GM21423 (cell line): Measurements from ENCODE around the gene ADD1.

Source experiments
- ATAC-seq: cut with Tn5 transposase; IDR thresholded peaks from one replicate; pipeline ENCODE4 v1.9.1; 2021; ENCODE audit warnings: mild to moderate bottlenecking, moderate library complexity; ENCODE audit not compliant: unreplicated experiment

ADD1 gene

GRCh38 chr4:2879026-2879425, 35.4 kb downstream of the ADD1 start:
- no peak for ATAC-seq

- ATAC-seq, result no peak
Observed at GRCh38 chr4:2881431-2881830, 37.8 kb downstream of the ADD1 start.

DNA sequence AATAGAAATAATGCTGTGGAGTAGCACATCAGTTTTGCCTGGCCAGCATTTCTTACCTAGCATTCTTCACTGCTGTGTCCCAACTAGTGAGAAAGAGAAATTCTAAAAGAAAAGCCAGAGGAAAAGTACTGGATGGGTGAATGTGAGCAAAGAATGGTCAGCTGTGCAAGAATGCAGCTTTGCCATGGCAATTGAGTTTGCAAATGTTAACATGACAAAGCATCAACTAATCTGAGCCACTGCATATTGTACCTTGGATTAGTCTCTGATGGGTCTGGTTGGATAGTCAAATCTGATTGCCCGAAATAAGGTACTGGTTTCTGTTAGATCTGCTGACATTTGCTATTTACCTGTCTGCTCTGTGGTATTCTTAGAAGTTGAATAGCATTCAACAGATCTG, 38.7 kb downstream of the ADD1 start:
- no peak for ATAC-seq

GRCh38 chr4:2886161-2886560, 42.5 kb downstream of the ADD1 start:
- no peak for ATAC-seq

GRCh38 chr4:2886622-2887021, 43.0 kb downstream of the ADD1 start:
- no peak for ATAC-seq

DNA sequence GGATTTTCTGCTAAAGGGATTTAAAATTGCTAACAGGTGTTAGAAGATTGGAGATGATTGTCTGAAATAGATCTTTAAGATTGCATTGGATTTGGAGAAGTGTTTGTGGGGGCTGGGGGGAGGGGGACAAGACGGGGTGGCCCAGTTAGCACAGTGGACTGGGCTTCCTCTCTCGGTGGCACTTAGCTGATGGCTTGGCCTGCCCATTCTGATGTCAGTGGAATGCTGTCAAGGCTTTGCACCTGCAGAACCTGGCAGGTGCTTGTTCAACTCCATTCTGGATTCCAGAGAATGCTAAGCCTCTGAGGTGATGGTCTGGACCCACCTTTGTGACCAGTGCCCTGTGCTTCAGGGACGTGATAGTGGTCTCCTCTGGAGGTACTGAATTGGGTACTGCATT, 43.7 kb downstream of the ADD1 start:
- ATAC-seq, result no peak

DNA sequence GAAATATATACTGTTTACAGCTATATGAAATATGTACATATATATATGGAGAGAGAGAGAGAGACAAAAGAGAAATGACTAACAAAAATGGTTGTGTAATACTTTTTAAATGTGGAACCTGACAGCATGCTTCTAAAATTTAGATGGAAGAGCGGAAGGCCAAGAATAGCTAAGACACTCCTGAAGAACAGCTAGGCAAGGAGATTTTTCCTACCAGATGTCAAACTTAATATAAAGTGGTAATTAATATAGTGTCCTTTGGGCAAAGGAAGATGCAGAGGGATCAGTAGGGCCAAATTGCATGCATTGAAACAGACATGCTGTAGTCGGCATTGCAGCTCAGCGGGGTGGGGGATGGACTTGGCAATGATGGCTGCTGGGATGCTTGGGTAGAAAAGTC, 45.2 kb downstream of the ADD1 start:
- ATAC-seq, result no peak

GRCh38 chr4:2891294-2891693, 47.6 kb downstream of the ADD1 start:
- no peak for ATAC-seq

GRCh38 chr4:2893772-2894171, 50.1 kb downstream of the ADD1 start:
- no peak for ATAC-seq

DNA sequence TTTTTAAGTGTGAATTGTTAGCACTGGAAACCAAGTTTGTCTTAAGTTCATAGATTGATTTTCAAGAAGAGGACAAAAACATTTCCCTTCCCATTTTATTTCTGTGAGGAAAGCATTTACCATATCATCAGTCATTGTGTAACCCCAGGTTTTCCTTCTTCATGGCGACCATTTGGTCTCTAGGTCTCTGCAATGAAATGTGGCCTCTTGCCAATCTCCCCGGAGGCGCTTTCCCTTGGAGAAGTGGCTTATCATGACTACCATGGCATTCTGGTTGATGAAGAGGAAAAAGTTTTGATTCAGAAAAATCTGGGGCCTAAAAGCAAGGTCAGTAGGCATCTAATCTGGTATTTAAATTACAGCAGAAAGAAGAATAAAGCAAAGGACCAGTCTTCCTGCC, 54.4 kb downstream of the ADD1 start:
- ATAC-seq, result no peak

DNA sequence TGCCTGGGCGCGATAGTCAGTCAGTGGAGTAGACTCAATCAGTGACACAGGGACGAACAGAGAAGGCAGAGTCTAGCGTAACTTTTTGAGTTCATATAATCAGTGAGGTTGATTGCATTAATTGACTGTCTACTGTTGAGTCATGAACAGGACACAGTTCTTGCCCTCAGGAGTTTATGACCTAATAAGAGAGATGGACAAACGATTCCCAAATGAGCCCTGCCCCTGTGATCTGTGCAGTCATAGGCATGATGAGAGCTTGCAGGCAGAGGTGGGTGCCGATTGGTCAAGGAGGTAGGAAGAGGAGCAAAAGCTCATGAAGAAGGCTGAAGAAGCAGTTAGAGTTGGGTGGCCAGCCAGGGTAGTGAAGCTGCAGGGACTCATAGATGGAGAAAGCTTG, 57.1 kb downstream of the ADD1 start:
- ATAC-seq, result no peak

DNA sequence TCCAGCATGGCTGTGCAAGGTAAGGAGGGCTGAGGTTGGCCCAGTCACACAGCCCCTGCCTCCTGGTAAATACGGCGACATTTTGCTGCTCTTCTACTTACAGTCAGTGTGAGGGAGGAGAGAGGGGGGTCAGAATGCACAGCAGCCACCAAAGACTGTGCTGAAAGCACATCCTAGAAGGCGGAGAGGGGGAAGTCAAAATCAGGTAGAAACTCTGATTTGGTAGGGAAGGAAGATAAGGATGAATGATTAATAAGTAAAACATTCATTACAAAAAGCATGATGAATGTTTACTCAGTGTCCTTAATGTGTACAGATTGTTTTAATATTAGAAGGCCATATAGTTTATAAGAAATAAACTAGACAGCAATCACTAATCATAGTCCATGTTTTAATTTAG, 57.5 kb downstream of the ADD1 start:
- no peak for ATAC-seq

- no peak for ATAC-seq
Observed at GRCh38 chr4:2902126-2902525, 58.5 kb downstream of the ADD1 start.

DNA sequence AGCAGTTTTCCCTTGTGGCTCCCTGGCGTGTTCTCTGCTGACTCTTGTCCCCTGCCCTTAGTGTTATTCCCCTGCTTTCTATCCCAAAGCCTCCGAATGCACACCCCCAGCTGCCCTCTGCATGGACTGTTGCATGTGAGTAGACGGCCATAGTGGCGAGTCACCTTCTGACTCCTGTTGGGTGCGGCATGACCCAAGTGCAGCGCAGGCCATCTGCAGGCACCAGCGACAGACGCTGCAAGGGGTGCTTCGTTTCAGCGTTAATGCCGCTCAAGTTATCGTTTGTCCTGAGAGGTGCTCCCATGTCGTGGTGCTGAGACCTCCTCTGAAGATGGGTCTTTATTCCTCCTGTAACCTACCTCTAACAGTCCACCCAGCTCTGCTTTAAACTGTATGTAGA, 61.9 kb downstream of the ADD1 start:
- ATAC-seq, result no peak

GRCh38 chr4:2906218-2906617, 62.6 kb downstream of the ADD1 start:
- ATAC-seq, result no peak

- no peak for ATAC-seq
Observed at GRCh38 chr4:2907226-2907625, 63.6 kb downstream of the ADD1 start.

DNA sequence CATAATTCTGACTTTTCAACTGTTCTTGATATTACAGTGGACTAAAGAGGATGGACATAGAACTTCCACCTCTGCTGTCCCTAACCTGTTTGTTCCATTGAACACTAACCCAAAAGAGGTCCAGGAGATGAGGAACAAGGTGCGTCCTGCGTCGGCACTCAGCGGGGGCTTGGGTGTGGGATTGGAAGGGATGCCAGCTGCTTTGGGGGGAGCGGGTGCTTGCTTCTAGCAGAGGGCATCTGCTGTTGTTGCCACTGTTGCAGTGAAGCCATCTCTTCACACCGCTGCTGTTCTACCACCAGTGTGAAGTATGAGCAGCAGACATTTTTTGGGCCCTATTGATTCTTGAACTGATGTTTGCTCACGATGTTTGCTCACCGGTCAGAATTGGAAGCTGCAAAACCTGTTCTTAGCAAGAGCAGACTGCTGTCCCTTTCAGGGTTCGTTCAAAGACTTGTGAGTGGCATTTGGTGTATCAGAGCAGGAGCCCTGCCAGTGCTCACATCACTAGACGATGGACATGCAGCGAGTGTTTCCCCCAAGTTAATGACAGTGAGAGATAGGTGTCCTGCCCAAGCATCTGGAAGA, 64.2 kb downstream of the ADD1 start:
- no peak for ATAC-seq

DNA sequence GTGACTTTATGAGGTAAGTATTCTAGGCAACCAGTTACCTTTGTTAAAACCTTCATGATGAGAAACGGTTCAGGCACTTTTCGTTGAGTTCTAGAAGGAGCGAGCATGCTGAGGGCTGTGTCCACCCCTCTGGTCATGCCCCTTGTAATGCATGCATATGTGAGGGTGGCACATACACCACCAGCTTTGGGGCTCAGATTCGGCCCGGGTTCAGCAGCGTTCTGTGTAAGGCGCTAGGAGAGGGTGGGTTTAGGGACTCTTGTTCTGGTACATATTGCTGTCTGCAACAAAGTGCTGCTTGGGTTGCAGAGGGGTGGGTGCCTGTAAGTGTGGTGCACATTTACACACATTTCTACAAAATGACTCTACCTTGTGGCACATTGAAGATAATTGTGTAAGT, 65.0 kb downstream of the ADD1 start:
- no peak for ATAC-seq

DNA sequence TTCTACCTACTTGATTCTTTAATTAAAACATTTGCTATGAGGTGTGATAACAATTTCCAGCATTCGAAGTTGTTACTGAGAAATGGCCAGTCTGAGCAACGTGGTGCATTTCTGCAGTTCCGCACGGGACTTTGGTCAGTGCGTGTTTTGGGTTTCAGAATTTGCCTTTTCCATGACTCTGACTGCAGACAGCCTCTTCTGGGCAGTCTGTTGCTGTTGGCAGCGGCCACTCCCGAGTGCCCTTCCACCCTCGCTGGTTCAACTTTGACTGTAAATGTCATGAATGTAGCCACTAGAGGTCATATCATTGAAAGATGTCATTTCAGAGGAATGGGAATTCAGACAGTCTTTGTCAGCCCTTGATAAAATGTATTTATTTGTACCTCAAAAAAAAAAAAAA, 65.9 kb downstream of the ADD1 start:
- ATAC-seq, result no peak

DNA sequence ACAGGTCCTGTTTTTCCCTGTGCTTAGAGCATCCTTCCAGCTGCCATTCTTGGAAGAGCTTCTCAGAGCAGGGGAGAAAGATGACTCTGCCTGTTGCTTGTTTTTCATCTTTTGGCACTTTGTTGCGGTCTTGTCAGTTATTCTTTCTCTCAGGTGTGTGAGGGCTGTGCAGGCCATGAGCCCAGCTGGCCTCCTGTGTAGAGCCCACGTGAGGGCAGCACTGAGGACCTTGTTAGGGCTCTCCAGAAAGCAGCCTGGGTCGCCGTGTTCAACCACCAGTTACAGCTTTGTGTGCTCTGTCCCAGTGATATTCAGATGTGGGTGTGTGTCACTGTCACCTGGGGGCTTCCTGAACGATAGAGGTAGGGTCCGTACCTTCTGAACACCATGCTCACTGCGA, 66.8 kb downstream of the ADD1 start:
- no peak for ATAC-seq

GRCh38 chr4:2911868-2912267, 68.2 kb downstream of the ADD1 start:
- ATAC-seq, result no peak

- no peak for ATAC-seq
Observed at GRCh38 chr4:2913168-2913567, 69.5 kb downstream of the ADD1 start.

- ATAC-seq, result peak; percentile 77
Observed at GRCh38 chr4:2914256-2915126, 70.8 kb downstream of the ADD1 start.
